Right lobe of liver (tissue), 6 donors: ENCODE results near the gene ALPK1. TPM values are rescaled to one million over a fixed set of nuclear protein-coding genes. Genes with fewer than 3 reads are reported as not detected.

ENCODE experiments used
- ATAC-seq, 4 donors: fragments of 200-7000 bp; cut with Tn5 transposase; one replicate each; pipeline ENCODE4 v1.9.1; 2020; ENCODE audit warnings: mild to moderate bottlenecking in 4 of 4, moderate library complexity in 4 of 4
- DNase-seq, 3 donors: peaks; one replicate each; pipeline ENCODE4 v3.0.0-alpha.2; 2020
- H3K27ac ChIP-seq, 3 donors: fragments of 200-600 bp; one replicate each; pipeline ENCODE4 v1.8.0; 2022
- H3K27me3 ChIP-seq, 2 donors: fragments of 200-600 bp; one replicate each; pipeline ENCODE4 v1.8.0; 2022
- H3K36me3 ChIP-seq, 4 donors: fragments of 200-600 bp; sonication (generic) in 1 of 4; one replicate each; pipeline versions ENCODE4 v1.5.1 to v1.8.0; 2017 to 2022; ENCODE audit warnings: control low read depth in 1 of 4
- H3K4me1 ChIP-seq, 4 donors: fragments of 200-600 bp; sonication (generic) in 1 of 4; one replicate each; pipeline versions ENCODE4 v1.5.1 to v1.8.0; 2017 to 2022; ENCODE audit warnings: control low read depth in 1 of 4
- H3K4me3 ChIP-seq, 3 donors: fragments of 200-600 bp; one replicate each; pipeline ENCODE4 v1.8.0; 2022
- H3K9me3 ChIP-seq, 4 donors: fragments of 200-600 bp; sonication (generic) in 1 of 4; one replicate each; pipeline versions ENCODE4 v1.5.1 to v1.8.0; 2017 to 2022; ENCODE audit warnings: control low read depth in 1 of 4
- POLR2A ChIP-seq: fragments of 450-650 bp; IDR thresholded peaks from one replicate; pipeline ENCODE4 v1.6.1; 2017; ENCODE audit warnings: antibody characterized with exemption, mild to moderate bottlenecking
- WGBS: methylation state at CpG from one replicate; pipeline ENCODE4 v1.1.6; 2018; ENCODE audit warnings: low coverage, low lambda C conversion rate; ENCODE audit not compliant: insufficient coverage; ENCODE audit errors: missing lambda C conversion rate; 5-methylcytosine and 5-hydroxymethylcytosine counted together
- intact Hi-C, 2 donors: fragments of 100-400 bp; cut with DNase I; formaldehyde crosslinking; loops; one replicate each; pipeline versions ENCODE4 v1.11.2 to v1.14.1; 2022
- total RNA-seq, 6 experiments: library from RNA; depleted of rRNA in 2 of 6; stranded (reverse); fragments of >200 nt in 2 of 6; fragmentation: NEBNext Ultra II Directional in 3 of 6; extraction: Animal tissue kit (Norgen Biotek cat#: 25700) in 3 of 6; gene quantifications; one replicate each; pipeline versions ENCODE4 v1.1.0 to v1.2.4, GENCODE V29; 2016 to 2023
- TF ChIP-seq, protein P1 (sequence below), 4 donors: fragments of 200-600 bp in 3 of 4; fragments of 450-650 bp in 1 of 4; IDR thresholded peaks; one replicate each; pipeline versions ENCODE4 v1.5.1 to v1.8.0; 2016 to 2022; ENCODE audit warnings: antibody characterized with exemption in 4 of 4, mild to moderate bottlenecking in 2 of 4
- donor health status: DM: no; HTN: yes; CAD: no.
- donor health status: DM: no; HTN: no; CAD: no.
- donor health status: DM: no; HTN: no; CAD: no.
- donor health status: DM: no; HTN: yes; CAD: no.
- donor health status: DM: no; HTN: yes; CAD: no.

Gene ALPK1
- total RNA-seq, 6 experiments from 2014 or later: 5.6 to 20.6 (median 9.9) TPM

DNA sequence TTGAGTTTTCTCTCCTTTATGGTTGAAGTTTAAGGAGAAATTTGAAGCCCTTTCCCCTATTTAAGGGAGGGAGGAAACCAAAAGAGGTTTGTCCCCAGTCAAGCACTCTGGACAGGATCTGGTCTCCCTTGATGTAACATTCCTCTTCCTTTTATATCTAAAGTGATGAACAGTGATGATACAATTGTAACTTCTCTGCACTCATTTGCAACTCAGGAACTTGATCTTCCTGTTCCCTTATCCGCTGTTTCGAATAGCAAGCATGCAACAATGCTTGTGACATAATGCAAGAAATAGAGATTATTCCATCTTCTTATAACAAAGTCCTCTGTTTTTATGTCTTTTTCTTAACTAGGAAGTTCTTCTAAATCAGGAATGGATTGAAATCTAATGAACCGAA is 18.3 kb downstream of the ALPK1 start:
- no peaks in the 10 kb centered on the region for H3K9me3 ChIP-seq
- no peak overlapping the region for H3K27ac ChIP-seq
- H3K4me1 ChIP-seq: no peaks in the 10 kb centered on the region
- intact Hi-C loops: no loop called here
- H3K27me3 ChIP-seq: no peaks in the 10 kb centered on the region
- no peak overlapping the region for H3K4me3 ChIP-seq
- ATAC-seq: peak; percentile 44 to 59 (median 58)
- WGBS: 48% methylated on average over 3 of the region's 3 CpGs
- TF ChIP-seq, protein P1, sequence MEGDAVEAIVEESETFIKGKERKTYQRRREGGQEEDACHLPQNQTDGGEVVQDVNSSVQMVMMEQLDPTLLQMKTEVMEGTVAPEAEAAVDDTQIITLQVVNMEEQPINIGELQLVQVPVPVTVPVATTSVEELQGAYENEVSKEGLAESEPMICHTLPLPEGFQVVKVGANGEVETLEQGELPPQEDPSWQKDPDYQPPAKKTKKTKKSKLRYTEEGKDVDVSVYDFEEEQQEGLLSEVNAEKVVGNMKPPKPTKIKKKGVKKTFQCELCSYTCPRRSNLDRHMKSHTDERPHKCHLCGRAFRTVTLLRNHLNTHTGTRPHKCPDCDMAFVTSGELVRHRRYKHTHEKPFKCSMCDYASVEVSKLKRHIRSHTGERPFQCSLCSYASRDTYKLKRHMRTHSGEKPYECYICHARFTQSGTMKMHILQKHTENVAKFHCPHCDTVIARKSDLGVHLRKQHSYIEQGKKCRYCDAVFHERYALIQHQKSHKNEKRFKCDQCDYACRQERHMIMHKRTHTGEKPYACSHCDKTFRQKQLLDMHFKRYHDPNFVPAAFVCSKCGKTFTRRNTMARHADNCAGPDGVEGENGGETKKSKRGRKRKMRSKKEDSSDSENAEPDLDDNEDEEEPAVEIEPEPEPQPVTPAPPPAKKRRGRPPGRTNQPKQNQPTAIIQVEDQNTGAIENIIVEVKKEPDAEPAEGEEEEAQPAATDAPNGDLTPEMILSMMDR (IDR thresholded peaks at IDR 0.05): no peak
- no peak for TF ChIP-seq POLR2A
- H3K36me3 ChIP-seq: no peaks in the 10 kb centered on the region
- DNase-seq: no peak

DNA sequence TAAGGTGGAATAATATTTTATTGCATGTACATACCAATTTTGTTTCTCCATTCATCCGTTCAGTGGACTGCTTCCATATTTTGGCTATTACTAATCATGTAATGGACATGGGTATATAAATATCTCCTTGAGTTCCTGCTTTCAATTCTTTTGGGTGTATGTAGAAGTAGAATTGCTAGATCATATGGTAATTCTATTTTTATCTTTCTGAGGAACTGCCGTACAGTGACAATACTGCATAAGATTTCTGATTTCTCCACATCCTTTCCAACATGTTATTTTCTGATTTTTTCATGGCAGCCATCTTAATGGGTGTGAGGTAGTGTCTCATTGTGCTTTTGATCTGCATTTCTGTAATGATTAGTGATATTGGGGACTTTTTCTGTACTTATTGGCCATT is 19.2 kb downstream of the ALPK1 start:
- peak in 2 of 4 donors; percentile 20 to 50 for ATAC-seq
- no peak for TF ChIP-seq POLR2A
- TF ChIP-seq, protein P1 (IDR thresholded peaks at IDR 0.05): no peak
- H3K36me3 ChIP-seq: no peaks in the 10 kb centered on the region
- H3K4me3 ChIP-seq: no peak overlapping the region
- intact Hi-C loops: no loop called here
- 82% methylated on average over 2 of the region's 2 CpGs for WGBS
- H3K27me3 ChIP-seq: no peaks in the 10 kb centered on the region
- H3K27ac ChIP-seq: no peak overlapping the region
- H3K9me3 ChIP-seq: no peaks in the 10 kb centered on the region
- H3K4me1 ChIP-seq: no peaks in the 10 kb centered on the region
- no peak for DNase-seq

DNA sequence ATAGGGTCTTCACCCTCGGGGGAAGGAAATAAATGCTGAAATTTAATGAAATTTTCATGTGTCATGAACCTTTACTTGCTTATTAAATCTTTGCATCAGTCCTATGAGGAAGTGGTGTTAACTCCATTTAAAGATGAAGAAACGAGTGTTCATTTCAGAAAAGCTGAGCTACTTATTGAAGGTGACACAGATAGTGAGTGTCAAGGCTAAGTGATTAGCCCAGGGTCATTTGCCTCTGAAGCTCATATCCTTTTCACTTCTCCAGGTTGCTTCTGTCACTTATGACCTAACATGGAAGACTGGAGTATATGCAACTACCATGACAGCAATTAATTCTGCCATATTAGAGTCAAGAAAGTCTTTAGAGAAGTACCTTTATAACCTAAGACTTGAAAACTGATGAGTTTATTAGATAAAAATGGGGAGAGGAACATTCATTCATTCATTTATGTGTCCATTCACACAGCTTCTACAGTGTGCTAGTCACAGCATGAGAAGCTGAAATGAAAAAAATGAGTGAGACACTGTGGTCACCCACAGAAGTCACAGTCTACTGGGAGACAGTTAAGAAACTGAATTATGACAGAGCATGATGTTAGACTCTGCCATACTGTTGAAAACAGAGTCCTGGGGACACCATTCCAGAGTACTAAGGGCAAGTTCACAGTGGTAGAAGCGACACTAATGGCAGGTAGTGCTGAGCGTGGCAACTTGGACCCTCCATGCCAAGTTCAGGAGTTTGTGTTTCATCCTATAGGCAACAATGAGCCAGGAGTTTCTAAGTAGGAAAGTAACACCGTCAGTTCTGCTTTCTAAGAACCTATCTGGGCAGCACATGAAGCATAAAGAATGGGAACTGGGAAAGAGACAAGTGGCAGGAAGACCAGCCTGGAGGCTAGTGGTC is 21.3 kb downstream of the ALPK1 start:
- TF ChIP-seq POLR2A: no peak
- TF ChIP-seq, protein P1 (IDR thresholded peaks at IDR 0.05): no peak
- WGBS: 89% methylated on average over 5 of the region's 5 CpGs
- no peak for ATAC-seq

DNA sequence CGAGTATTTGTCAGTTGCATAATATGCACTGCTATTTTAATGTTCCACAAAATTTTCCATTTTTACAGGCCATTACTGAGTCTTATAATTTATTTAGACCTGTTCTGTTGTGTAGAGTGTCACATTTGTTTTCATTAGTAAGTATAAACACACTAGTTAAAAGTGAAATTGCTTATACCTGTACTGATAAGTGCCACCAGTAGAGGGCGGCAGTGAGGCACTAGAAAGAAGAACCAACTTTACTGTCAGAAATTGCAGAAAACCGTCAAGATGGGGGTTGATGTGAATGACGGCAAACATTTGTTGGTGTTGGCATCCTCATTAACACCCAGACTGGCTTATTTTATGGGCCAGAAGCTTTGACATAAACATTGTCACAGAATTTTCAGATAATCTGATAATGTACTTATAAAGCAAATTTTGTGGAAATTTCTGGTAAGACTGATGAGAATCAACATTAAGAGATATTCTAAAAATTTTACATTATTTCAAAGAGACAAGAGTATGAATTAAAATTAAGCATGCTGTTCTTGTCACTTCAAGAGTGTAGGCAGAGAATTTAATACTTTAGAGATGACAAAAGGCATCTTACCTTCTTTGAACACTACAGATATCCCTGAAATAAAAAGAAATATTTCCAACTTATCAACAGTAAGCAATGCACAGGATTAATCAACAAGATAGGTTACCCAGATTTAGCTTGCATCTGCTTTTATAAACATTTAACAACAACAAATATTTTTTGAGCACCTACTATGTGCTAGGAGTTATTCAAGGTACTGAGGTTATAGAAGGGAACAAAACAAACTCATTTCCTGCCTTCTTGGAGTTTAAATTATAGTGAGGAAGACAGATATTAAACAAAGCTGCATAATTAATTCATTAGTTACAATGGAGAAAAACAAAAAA is 24.9 kb downstream of the ALPK1 start:
- H3K4me3 ChIP-seq: no peak overlapping the region
- H3K9me3 ChIP-seq: no peaks in the 10 kb centered on the region
- TF ChIP-seq POLR2A: no peak
- TF ChIP-seq, protein P1 (IDR thresholded peaks at IDR 0.05): peak; percentile 75 to 92 (median 88)
- intact Hi-C loops: loop anchor here in 1 of 2 donors (10.0 kb wide), 1 partner anchor 203 kb away; no protein-coding TSS in a partner anchor
- 16% methylated on average over 4 of the region's 4 CpGs for WGBS
- DNase-seq: peak in 2 of 3 donors; percentile 53 to 65
- H3K36me3 ChIP-seq: peaks cover 0 to 6% (median 0%) of the 10 kb centered on the region in 4 donors
- H3K27me3 ChIP-seq: no peaks in the 10 kb centered on the region
- peak; percentile 78 to 89 (median 86) for ATAC-seq
- no peak overlapping the region for H3K27ac ChIP-seq
- H3K4me1 ChIP-seq: peaks cover 0 to 5% (median 0%) of the 10 kb centered on the region in 4 donors

More for the DNA sequence above, 21.3 kb downstream of the ALPK1 start:
- H3K27me3 ChIP-seq: no peaks in the 10 kb centered on the region
- H3K4me3 ChIP-seq: no peak overlapping the region
- no peaks in the 10 kb centered on the region for H3K36me3 ChIP-seq
- intact Hi-C loops: no loop called here
- DNase-seq: no peak
- no peaks in the 10 kb centered on the region for H3K9me3 ChIP-seq
- H3K27ac ChIP-seq: no peak overlapping the region
- peaks cover 0 to 5% (median 0%) of the 10 kb centered on the region in 4 donors for H3K4me1 ChIP-seq
